Keratinocyte (primary cell): ENCODE data around the gene ULBP3. TPM values are rescaled to one million over a fixed set of nuclear protein-coding genes. Genes with fewer than 3 reads are reported as not detected.

Experiments used
- DNase-seq: peaks from one replicate; pipeline ENCODE4 v3.0.0-alpha.2; 2011; ENCODE audit warnings: low read depth, missing footprints, low spot score
- FAIRE-seq: peaks from 2 replicates; lab custom pipeline; 2011; peaks lifted over from hg19 to GRCh38; lab: Jason Lieb, UNC
- H2AFZ ChIP-seq: 2 replicates; pipeline ENCODE4 v1.6.0; 2012; ENCODE audit warnings: low read length, control low read depth, inconsistent platforms; ENCODE audit not compliant: control insufficient read depth
- H3K27ac ChIP-seq: 2 replicates; pipeline ENCODE4 v1.5.1; 2011; ENCODE audit warnings: low read length; ENCODE audit not compliant: control insufficient read depth, insufficient read depth
- H3K27me3 ChIP-seq: 3 replicates; pipeline ENCODE4 v1.6.0; 2011; ENCODE audit warnings: low read length; ENCODE audit not compliant: control insufficient read depth, insufficient read depth; ENCODE audit errors: extremely low read depth
- H3K36me3 ChIP-seq, 2 experiments: 2 replicates in 1 of 2; 3 replicates in 1 of 2; pipeline ENCODE4 v1.5.1; 2011; ENCODE audit warnings: low read length in 2 of 2, mild to moderate bottlenecking in 1 of 2; ENCODE audit not compliant: control insufficient read depth in 2 of 2, insufficient read depth in 2 of 2; ENCODE audit errors: extremely low read depth in 1 of 2
- H3K4me1 ChIP-seq: 3 replicates; pipeline ENCODE4 v1.5.1; 2011; ENCODE audit warnings: low read length; ENCODE audit not compliant: control insufficient read depth, insufficient read depth; ENCODE audit errors: extremely low read depth
- H3K4me2 ChIP-seq: 3 replicates; pipeline ENCODE4 v1.6.0; 2011; ENCODE audit warnings: low read depth, low read length; ENCODE audit not compliant: control insufficient read depth, insufficient read depth; ENCODE audit errors: extremely low read depth
- H3K4me3 ChIP-seq, 3 experiments: fragments of 200-600 bp in 1 of 3; sonication (generic) in 1 of 3; 2 replicates in 2 of 3; 3 replicates in 1 of 3; pipeline ENCODE4 v1.5.1; 2011 to 2016; ENCODE audit warnings: low read length in 3 of 3, mild to moderate bottlenecking in 3 of 3, control low read depth in 2 of 3, inconsistent platforms in 1 of 3, low read depth in 1 of 3, mixed read lengths in 1 of 3, mixed run types in 1 of 3, moderate library complexity in 1 of 3; ENCODE audit not compliant: control insufficient read depth in 2 of 3, insufficient read depth in 2 of 3; ENCODE audit errors: extremely low read depth in 1 of 3
- H3K79me2 ChIP-seq: 2 replicates; pipeline ENCODE4 v1.6.0; 2012; ENCODE audit warnings: low read length; ENCODE audit not compliant: control insufficient read depth, insufficient read depth
- H3K9ac ChIP-seq: 3 replicates; pipeline ENCODE4 v1.6.0; 2011; ENCODE audit warnings: low read length; ENCODE audit not compliant: control insufficient read depth, insufficient read depth; ENCODE audit errors: extremely low read depth
- H3K9me1 ChIP-seq: 3 replicates; pipeline ENCODE4 v1.6.0; 2011; ENCODE audit warnings: low read length; ENCODE audit not compliant: control insufficient read depth, insufficient read depth; ENCODE audit errors: extremely low read depth
- H3K9me3 ChIP-seq: 2 replicates; pipeline ENCODE4 v1.5.1; 2012; ENCODE audit warnings: low read depth, low read length; ENCODE audit not compliant: control insufficient read depth
- H4K20me1 ChIP-seq: 3 replicates; pipeline ENCODE4 v1.6.0; 2011; ENCODE audit warnings: low read length; ENCODE audit not compliant: control insufficient read depth, insufficient read depth; ENCODE audit errors: extremely low read depth
- EZH2 ChIP-seq: IDR thresholded peaks from one replicate; pipeline ENCODE4 v1.6.1; 2012; ENCODE audit warnings: inconsistent platforms, mild to moderate bottlenecking, low read length, moderate library complexity
- dilution Hi-C: fragments of 300-500 bp; cut with MboI; formaldehyde crosslinking; loops from one replicate; pipeline ENCODE4 v1.7.0; 2020; ENCODE audit warnings: low sequenced_read_pairs; ENCODE audit not compliant: extremely low pct_ligation_motif_present
- polyA plus RNA-seq, 5 experiments: library from polyadenylated mRNA; depleted of rRNA in 3 of 5; stranded (reverse) in 3 of 5; stranded (forward) in 1 of 5; unstranded in 1 of 5; fragments of >200 nt; gene quantifications; 1 replicate in 1 of 5; 2 replicates in 3 of 5; 3 replicates in 1 of 5; pipeline versions ENCODE4 v1.2.1 to v1.2.3, GENCODE V29; 2011 to 2012; ENCODE audit warnings: missing spikeins in 2 of 5, low read depth in 1 of 5, low replicate concordance in 1 of 5
- TF ChIP-seq, protein P1 (sequence below), 3 experiments: IDR thresholded peaks in 1 of 3; conservative IDR thresholded peaks in 1 of 3; optimal IDR thresholded peaks in 1 of 3; 2 replicates in 2 of 3; 3 replicates in 1 of 3; pipeline versions ENCODE3 to v1.5.1; 2011; ENCODE audit warnings: low read length in 3 of 3, mild to moderate bottlenecking in 3 of 3, moderate library complexity in 2 of 3, control low read depth in 1 of 3, inconsistent platforms in 1 of 3; ENCODE audit not compliant: insufficient read depth in 2 of 3; ENCODE audit errors: extremely low read depth in 1 of 3

The ULBP3 gene
- polyA plus RNA-seq, 1 donor (not counting 4 experiments of a cell fraction or from before 2014, with no cell fraction given), result 7.4 TPM

- peaks cover 11% of the 10 kb centered on the region for H3K4me1 ChIP-seq
- H3K9me3 ChIP-seq, result no peaks in the 10 kb centered on the region
- no peak for DNase-seq
- no peak overlapping the region for H3K27ac ChIP-seq
- no peak overlapping the region for H3K4me2 ChIP-seq
- H3K9ac ChIP-seq, result no peak overlapping the region
- no peak for FAIRE-seq
- dilution Hi-C loops, result no loop called here
- no peaks in the 10 kb centered on the region for H3K36me3 ChIP-seq
- no peaks in the 10 kb centered on the region for H3K79me2 ChIP-seq
- no peaks in the 10 kb centered on the region for H4K20me1 ChIP-seq
- no peak overlapping the region for H3K4me3 ChIP-seq
- no peaks in the 10 kb centered on the region for H3K9me1 ChIP-seq
- no peak overlapping the region for H2AFZ ChIP-seq
- H3K27me3 ChIP-seq, result no peaks in the 10 kb centered on the region
- no peak for TF ChIP-seq EZH2
- TF ChIP-seq, protein P1, sequence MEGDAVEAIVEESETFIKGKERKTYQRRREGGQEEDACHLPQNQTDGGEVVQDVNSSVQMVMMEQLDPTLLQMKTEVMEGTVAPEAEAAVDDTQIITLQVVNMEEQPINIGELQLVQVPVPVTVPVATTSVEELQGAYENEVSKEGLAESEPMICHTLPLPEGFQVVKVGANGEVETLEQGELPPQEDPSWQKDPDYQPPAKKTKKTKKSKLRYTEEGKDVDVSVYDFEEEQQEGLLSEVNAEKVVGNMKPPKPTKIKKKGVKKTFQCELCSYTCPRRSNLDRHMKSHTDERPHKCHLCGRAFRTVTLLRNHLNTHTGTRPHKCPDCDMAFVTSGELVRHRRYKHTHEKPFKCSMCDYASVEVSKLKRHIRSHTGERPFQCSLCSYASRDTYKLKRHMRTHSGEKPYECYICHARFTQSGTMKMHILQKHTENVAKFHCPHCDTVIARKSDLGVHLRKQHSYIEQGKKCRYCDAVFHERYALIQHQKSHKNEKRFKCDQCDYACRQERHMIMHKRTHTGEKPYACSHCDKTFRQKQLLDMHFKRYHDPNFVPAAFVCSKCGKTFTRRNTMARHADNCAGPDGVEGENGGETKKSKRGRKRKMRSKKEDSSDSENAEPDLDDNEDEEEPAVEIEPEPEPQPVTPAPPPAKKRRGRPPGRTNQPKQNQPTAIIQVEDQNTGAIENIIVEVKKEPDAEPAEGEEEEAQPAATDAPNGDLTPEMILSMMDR (optimal IDR thresholded peaks at IDR 0.05 in 1 of 3, IDR thresholded peaks at IDR 0.05 in 1 of 3, conservative IDR thresholded peaks at IDR 0.05 in 1 of 3; ENCODE audit: extremely low read depth in 1 of 3, insufficient read depth in 2 of 3, low read length in 3 of 3), result no peak
These were observed 14.9 kb upstream of the ULBP3 start for GRCh38 chr6:150083839-150084238.

DNA sequence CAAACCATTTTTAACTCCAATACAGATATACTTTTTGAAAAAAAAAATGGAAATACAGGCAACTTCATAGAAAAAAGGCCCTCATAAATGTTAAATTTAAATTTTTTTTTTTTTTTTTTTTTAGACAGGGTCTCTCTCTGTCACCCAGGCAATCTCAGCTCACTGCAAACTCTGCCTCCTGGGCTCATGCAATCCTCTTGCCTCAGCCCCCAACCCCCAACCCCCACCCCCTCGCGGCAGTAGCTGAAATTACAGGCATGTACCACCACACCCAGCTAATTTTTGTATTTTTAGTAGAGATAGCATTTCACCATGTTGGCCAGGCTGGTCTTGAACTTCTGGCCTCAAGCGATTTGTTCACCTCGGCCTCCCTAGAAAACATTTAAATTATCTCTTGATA, 12.8 kb upstream of the ULBP3 start:
- DNase-seq (no peak), FAIRE-seq (no peak)
- no peak for TF ChIP-seq EZH2
- TF ChIP-seq, protein P1 (optimal IDR thresholded peaks at IDR 0.05 in 1 of 3, IDR thresholded peaks at IDR 0.05 in 1 of 3, conservative IDR thresholded peaks at IDR 0.05 in 1 of 3; ENCODE audit: extremely low read depth in 1 of 3, insufficient read depth in 2 of 3, low read length in 3 of 3), result no peak
- H3K27me3 ChIP-seq, result no peaks in the 10 kb centered on the region
- H3K4me1 ChIP-seq, result peaks cover 11% of the 10 kb centered on the region
- no peak overlapping the region for H2AFZ ChIP-seq
- H4K20me1 ChIP-seq, result no peaks in the 10 kb centered on the region
- no peak overlapping the region for H3K4me2 ChIP-seq
- no peak overlapping the region for H3K27ac ChIP-seq
- no peaks in the 10 kb centered on the region for H3K79me2 ChIP-seq
- H3K9me1 ChIP-seq, result no peaks in the 10 kb centered on the region
- H3K9ac ChIP-seq, result no peak overlapping the region
- dilution Hi-C loops, result no loop called here
- H3K36me3 ChIP-seq, result no peaks in the 10 kb centered on the region
- H3K9me3 ChIP-seq, result no peaks in the 10 kb centered on the region
- no peak overlapping the region for H3K4me3 ChIP-seq
